PFSK-1 (cell line): ENCODE data around the gene SLC27A5.

Source experiments
- FOXP2 ChIP-seq: optimal IDR thresholded peaks from 2 replicates; pipeline ENCODE3; 2011; ENCODE audit warnings: borderline replicate concordance, control low read depth, inconsistent platforms; ENCODE audit not compliant: insufficient read depth; ENCODE audit errors: extremely low read length, extremely low read depth
- POLR2AphosphoS5 ChIP-seq: IDR thresholded peaks from 2 replicates; pipeline ENCODE4 v1.6.1; 2012; ENCODE audit warnings: low read depth, mild to moderate bottlenecking, control low read depth, low read length, moderate library complexity
- SIN3A ChIP-seq: IDR thresholded peaks from 2 replicates; pipeline ENCODE4 v1.6.1; 2012; ENCODE audit warnings: mild to moderate bottlenecking, low read length, moderate library complexity, borderline replicate concordance; ENCODE audit not compliant: insufficient read depth
- TAF1 ChIP-seq: IDR thresholded peaks from 2 replicates; pipeline ENCODE4 v1.6.1; 2012; ENCODE audit warnings: low read length, control low read depth, borderline replicate concordance; ENCODE audit not compliant: insufficient read depth
- TF ChIP-seq, protein P1 (sequence below), 2 experiments: IDR thresholded peaks; 2 replicates each; pipeline versions ENCODE4 v1.6.1 to v1.8.0; 2011 to 2012; ENCODE audit warnings: low read depth in 2 of 2, low read length in 2 of 2, control low read depth in 1 of 2, inconsistent platforms in 1 of 2, mild to moderate bottlenecking in 1 of 2, moderate library complexity in 1 of 2; ENCODE audit not compliant: insufficient read depth in 1 of 2

The SLC27A5 gene

DNA sequence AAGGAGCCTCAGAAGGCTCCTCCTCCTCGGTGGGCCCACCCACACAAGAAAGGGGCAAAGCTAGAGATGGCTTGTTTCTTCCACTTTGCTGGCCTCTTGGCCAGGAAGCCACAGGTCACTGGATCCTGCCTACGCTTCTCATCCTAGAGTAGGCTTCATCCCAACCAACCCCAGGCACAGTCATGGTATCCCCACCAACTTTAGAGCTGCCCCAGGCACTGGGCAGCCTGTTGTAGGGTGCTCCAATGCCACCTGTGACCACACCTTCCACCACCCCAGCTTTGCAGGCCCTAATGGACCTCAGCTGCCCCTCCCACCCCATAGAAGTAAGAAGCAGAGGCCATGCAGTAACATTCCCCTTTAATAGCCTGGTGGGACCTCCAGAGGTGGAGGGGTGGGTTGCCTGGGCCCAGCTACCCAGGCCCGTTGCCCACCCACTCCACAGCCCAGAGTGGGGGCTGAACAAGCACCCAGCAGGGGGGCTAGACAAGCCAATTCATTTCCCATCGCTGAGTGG lies 43.6 kb upstream of the SLC27A5 start:
- TF ChIP-seq, protein P1, sequence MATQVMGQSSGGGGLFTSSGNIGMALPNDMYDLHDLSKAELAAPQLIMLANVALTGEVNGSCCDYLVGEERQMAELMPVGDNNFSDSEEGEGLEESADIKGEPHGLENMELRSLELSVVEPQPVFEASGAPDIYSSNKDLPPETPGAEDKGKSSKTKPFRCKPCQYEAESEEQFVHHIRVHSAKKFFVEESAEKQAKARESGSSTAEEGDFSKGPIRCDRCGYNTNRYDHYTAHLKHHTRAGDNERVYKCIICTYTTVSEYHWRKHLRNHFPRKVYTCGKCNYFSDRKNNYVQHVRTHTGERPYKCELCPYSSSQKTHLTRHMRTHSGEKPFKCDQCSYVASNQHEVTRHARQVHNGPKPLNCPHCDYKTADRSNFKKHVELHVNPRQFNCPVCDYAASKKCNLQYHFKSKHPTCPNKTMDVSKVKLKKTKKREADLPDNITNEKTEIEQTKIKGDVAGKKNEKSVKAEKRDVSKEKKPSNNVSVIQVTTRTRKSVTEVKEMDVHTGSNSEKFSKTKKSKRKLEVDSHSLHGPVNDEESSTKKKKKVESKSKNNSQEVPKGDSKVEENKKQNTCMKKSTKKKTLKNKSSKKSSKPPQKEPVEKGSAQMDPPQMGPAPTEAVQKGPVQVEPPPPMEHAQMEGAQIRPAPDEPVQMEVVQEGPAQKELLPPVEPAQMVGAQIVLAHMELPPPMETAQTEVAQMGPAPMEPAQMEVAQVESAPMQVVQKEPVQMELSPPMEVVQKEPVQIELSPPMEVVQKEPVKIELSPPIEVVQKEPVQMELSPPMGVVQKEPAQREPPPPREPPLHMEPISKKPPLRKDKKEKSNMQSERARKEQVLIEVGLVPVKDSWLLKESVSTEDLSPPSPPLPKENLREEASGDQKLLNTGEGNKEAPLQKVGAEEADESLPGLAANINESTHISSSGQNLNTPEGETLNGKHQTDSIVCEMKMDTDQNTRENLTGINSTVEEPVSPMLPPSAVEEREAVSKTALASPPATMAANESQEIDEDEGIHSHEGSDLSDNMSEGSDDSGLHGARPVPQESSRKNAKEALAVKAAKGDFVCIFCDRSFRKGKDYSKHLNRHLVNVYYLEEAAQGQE (IDR thresholded peaks at IDR 0.05; ENCODE audit: insufficient read depth in 1 of 2, low read depth in 2 of 2, low read length in 2 of 2): no peak
- TF ChIP-seq TAF1: no peak
- no peak for TF ChIP-seq POLR2AphosphoS5
- no peak for TF ChIP-seq SIN3A
- TF ChIP-seq FOXP2: no peak

DNA sequence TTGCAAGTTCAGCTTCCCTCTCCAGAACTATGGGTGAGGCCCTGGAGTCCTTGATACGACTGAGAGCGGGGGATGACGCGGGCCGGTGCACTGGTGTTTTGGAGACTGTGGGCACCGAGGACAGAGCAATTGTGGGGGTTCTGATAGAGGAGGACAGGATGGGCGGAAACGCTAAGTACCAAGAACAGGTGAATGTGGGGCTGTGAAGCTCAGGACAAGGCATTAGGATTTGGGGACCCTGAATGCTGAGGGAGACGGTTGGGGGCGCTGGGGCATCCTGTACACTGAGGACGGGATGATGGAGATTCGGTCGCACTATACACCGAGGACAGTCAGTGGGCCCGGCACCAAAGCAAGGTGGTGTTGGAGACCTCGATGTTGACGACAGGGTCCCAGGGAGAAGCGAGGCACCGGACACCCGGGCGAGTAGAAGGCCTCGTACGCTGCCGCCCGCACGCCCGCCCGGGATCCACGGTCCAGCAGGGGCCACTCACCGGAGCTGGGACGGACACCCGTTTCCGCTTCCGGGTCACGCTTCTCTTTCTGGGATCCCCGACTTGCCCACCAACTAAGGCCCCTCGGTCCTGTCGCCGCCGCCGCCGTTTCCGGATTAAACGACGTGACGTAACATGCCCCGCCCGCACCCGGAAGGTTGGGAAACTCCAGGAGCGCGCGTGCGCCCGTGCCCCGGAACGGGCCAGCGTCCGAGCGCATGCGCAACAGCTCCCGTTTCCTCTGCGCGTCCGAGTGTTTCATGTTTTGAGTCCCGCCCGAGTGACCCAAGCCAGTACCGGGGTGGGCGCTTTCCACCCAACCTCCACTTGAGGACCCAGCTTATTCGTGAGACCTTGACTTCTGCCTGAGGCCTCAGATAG lies 42.9 kb upstream of the SLC27A5 start, which contains the start of gene CHMP2A:
Gene CHMP2A, minus strand, starts transcription at position 612 of the 875 bp plus-strand sequence. CDS start 893 bp downstream, outside the sequence.
- TF ChIP-seq, protein P1 (IDR thresholded peaks at IDR 0.05; ENCODE audit: insufficient read depth in 1 of 2, low read depth in 2 of 2, low read length in 2 of 2): no peak; a peak in 1 of 4 replicates
- TF ChIP-seq FOXP2 (peak; percentile 79), POLR2AphosphoS5 (peak; percentile 97), TAF1 (peak; percentile 61), SIN3A (peak; percentile 61; the same call in 1 of the 2 replicates)

DNA sequence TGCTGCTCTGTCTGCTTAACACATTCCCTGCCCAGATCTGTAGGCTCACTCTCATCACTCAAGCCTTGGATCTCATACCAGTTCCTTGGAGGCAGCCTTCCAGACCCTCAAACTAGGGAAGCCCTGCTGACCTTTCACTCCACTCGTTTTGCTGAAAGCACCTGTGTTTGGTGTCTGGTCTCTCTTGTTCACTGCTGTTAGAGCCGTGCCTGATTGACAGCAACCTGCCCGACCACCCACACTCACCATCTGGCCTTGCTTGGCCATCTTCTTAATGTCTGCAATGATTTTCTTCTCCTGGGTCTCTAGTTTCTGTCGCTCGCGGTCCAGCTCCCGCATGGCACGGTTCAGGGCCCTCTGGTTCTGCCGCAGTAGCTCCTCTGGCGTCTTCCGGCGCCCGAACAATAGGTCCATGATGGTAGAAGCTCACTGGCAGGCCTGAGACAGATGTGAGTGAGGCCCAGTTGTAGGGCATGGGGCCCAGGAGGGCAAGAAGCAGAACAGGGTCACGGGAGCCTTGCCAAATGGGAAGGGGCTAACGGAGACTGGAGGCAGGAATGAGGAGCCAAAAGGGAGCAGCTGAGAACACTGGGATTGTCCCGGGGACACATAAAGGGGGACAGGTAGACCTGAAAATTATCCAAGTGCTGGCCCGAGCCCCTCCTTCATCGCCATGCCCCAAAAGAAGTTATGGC lies 42.2 kb upstream of the SLC27A5 start:
- no peak; the same call in 1 of the 2 replicates for TF ChIP-seq POLR2AphosphoS5

DNA sequence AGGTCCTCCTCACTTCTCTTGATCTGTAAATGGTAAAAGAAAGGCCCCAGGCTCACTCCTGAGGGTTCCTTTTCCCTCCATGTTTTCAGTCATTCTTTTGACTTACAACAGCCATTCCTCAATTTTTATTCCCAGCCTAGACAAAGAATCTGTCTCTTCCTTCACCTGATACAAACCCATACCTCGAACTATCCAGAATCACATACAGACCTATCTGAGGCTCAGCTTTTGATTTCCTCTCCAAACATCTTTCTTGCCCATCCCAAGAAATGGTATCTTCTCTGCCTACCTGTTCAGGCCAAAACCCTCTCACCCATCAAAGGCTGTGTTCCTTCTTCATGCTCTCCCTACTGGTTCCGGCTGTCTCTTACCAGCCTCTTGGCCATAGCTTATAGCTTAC lies 40.9 kb upstream of the SLC27A5 start:
- TF ChIP-seq POLR2AphosphoS5 (no peak), FOXP2 (no peak), TAF1 (no peak), SIN3A (no peak)
- TF ChIP-seq, protein P1 (IDR thresholded peaks at IDR 0.05; ENCODE audit: insufficient read depth in 1 of 2, low read depth in 2 of 2, low read length in 2 of 2): no peak

DNA sequence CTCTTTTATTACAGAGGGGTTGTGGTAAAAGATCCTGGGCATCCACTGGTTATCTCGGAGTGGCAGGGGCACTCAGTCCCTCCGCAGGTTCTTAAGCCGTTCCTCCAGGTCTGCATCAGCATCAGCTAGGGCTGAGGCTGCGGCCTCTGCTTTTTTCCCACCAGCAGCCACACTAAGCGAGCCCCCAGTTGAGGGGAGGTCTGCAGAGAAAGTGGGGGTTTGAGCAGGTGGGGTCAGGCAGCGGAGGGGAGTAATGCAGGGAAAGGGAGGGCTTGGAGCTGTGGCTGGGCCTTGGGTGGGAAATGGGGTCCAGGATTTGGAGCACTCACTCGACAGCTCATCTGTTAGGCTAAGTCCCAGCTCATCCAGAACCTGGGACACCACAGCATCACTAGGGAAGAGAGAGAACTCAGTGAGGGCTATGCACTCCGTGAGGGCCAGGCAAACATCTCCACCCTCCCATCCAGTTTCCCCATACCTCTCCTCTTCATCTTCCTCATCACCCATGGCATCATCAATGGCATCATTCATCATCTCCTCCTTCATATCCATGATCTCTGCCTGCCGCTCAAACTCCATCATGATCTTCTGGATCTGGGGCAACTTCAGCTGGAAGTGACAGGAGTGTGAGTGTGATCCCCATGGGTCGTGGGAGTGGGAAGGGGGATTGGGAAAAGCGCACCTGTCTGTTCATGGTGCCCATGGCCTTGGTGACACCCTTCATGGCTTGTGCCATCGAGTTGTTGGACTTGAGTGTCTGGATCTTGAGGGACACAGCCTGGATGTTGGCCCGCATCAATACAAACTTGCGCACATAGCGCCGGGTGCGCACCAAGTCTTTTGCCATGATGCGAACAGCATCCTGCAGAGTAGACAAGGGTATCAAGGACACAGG lies 40.0 kb upstream of the SLC27A5 start:
- TF ChIP-seq POLR2AphosphoS5 (peak; percentile 64; the same call in 1 of the 2 replicates), SIN3A (no peak)
